Measurements from ENCODE around the gene OR5AU1. TPM values are rescaled to one million over a fixed set of nuclear protein-coding genes. Genes with fewer than 3 reads are reported as not detected.

OR5AU1 gene
- total RNA-seq, 1 donor from 2014 or later: not detected

DNA sequence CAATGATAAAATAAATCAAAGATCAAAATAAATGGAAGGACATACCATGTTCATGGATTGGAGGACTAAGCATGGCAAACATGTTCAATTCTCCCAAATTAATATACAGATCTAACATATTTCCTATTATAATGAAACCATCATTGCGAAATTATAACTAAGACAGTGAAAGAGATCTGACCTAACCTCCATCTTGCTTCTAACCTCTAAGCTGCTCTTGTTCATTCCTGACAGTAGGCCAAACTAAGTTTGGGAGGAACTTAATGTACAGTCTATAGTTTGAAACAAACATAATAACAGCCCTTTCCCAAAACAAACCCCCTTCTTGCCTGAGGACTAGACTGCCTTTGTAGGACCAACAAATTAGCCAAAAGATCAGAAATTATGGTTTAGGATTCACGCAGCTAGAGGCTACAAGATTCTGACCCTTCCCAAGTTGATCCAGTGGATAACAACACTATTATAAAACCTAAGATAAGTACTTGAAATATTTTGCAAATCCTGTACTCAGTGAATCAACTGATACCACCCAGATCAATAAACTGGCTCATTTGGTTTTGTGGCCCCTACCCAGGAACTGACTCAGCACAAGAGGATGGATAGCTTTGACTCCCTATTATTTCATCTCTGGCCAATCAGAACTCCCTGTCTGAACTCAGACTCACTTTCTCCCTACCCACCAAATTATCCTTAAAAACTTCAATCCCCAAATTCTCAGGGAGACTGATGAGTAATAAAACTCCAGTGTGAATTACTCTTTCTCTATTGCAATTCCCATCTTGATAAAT, 41.7 kb upstream of the OR5AU1 start:
- Histone ChIP-seq H3K4me1 (no peaks in the 10 kb centered on the region), H3K36me3 (no peaks in the 10 kb centered on the region), H3K9me3 (replicated peaks) (peaks cover 12% of the 10 kb centered on the region), H3K27me3 (ENCODE audit: low read depth) (no peaks in the 10 kb centered on the region), H3K27ac (replicated peaks) (no peak overlapping the region), H3K4me3 (no peak overlapping the region)
- no peak for DNase-seq
- intact Hi-C loops (cut with micrococcal nuclease): no loop called here
- TF ChIP-seq CTCF (IDR thresholded peaks at IDR 0.05; ENCODE audit: borderline replicate concordance): no peak

GRCh38 chr14:21194597-21194996, 38.7 kb upstream of the OR5AU1 start:
- DNase-seq: no peak
- Histone ChIP-seq H3K4me1 (peaks cover 14% of the 10 kb centered on the region), H3K9me3 (replicated peaks) (peaks cover 12% of the 10 kb centered on the region), H3K27ac (replicated peaks) (no peak overlapping the region), H3K27me3 (ENCODE audit: low read depth) (no peaks in the 10 kb centered on the region), H3K4me3 (no peak overlapping the region), H3K36me3 (no peaks in the 10 kb centered on the region)
- intact Hi-C loops (cut with micrococcal nuclease): no loop called here
- TF ChIP-seq CTCF (IDR thresholded peaks at IDR 0.05; ENCODE audit: borderline replicate concordance): no peak

DNA sequence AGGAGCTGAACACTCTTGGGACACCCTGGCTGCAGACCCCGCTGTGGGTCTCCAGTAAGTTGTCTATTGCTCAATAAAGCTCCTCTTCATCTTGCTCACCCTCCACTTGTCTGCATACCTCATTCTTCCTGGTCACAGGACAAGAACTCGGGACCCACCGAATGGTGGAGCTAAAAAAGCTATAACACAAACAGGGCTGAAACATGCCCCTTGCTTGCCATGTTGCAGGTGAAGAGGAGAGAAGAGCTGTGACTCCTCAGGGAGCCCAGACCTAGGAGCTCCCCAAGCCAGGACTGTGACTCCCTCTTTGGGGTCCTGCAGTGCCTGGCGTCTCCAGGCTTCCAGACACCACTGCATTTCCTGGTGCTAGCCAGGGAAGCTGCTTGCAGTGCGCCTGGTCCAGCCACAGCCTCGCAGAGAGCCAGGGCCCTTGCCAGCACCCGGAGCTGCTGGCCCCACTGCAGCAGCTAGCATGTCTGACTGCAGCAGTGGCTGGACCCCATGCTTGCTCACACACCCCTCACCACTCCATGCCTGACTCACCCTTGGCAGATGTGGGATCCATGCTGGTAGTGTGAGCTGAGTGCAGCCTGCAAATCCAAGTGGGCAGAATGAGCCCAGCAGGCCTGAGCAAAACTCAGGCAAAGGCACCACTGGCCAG, 37.1 kb upstream of the OR5AU1 start:
- Histone ChIP-seq H3K9me3 (replicated peaks) (peaks cover 12% of the 10 kb centered on the region), H3K27me3 (ENCODE audit: low read depth) (no peaks in the 10 kb centered on the region), H3K4me3 (no peak overlapping the region), H3K4me1 (peaks cover 14% of the 10 kb centered on the region), H3K36me3 (no peaks in the 10 kb centered on the region), H3K27ac (replicated peaks) (no peak overlapping the region)
- TF ChIP-seq CTCF (IDR thresholded peaks at IDR 0.05; ENCODE audit: borderline replicate concordance): no peak
- intact Hi-C loops (cut with micrococcal nuclease): no loop called here
- DNase-seq: no peak

DNA sequence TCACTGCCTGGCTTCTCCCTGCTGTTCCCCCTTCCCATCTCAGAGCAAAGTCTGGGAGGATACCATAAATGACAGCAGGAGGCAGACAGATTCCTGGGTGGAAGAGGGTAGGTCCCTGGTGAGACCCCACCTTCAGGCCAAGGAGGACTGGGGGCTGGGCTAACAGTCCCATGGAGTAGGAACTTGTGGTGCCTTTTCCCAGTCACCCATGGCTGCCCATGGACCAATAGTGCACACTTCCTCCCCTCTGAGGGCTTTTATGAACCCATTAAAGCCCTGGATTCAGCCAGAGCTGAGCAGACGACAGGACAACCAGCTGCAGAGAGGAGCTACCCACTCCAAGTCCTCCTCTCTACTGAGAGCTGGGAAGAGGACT, 36.6 kb upstream of the OR5AU1 start:
- intact Hi-C loops (cut with micrococcal nuclease): no loop called here
- Histone ChIP-seq H3K27ac (replicated peaks) (no peak overlapping the region), H3K27me3 (ENCODE audit: low read depth) (no peaks in the 10 kb centered on the region), H3K4me3 (peak overlapping the region; percentile 57), H3K36me3 (no peaks in the 10 kb centered on the region), H3K4me1 (peaks cover 14% of the 10 kb centered on the region), H3K9me3 (replicated peaks) (peaks cover 8% of the 10 kb centered on the region)
- no peak for DNase-seq
- no peak for TF ChIP-seq CTCF (IDR thresholded peaks at IDR 0.05; ENCODE audit: borderline replicate concordance)

DNA sequence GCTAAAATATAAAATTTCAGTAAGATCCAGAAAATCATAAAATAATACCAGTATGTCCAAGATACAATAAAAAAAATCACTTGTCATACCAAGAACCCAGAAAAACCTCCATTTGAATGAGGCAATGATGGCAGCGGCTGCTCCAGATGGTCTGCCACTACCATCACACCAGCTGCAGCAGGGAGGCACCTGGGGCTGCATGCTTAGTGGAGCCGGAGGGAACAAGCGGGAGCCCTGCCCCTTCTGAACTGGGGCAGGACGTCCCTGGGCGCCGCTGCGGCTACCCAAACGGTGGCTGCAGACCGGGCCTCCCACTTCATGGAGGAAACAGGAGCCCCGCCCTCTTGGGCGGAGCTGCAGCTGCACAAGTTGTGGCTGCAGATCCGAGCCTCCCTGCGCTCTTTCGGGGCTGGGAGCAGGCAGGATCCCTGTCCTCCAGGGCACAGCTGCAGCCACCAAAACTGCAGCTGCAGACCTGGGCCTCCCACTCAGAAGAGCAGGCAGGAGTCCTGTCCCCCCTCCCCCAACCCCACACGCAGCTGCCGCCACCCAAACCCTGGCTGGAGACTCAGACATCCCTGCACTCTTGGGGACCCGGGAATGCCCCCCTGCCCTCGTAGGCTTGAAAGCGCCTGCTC, 36.1 kb upstream of the OR5AU1 start:
- peak; percentile 76 for DNase-seq
- Histone ChIP-seq H3K27me3 (ENCODE audit: low read depth) (no peaks in the 10 kb centered on the region), H3K4me3 (peak overlapping the region; percentile 57), H3K27ac (replicated peaks) (no peak overlapping the region), H3K36me3 (no peaks in the 10 kb centered on the region), H3K9me3 (replicated peaks) (peaks cover 3% of the 10 kb centered on the region), H3K4me1 (peaks cover 14% of the 10 kb centered on the region)
- no peak for TF ChIP-seq CTCF (IDR thresholded peaks at IDR 0.05; ENCODE audit: borderline replicate concordance)
- intact Hi-C loops (cut with micrococcal nuclease): no loop called here

All from left ventricle myocardium inferior (tissue), 1 donor.